Neural progenitor cell (in vitro differentiated cells): ENCODE data around the gene ENDOG. TPM values are rescaled to one million over a fixed set of nuclear protein-coding genes. Genes with fewer than 3 reads are reported as not detected.
"Not testable (repeated sequence)": the region's sequence is repeated elsewhere in the genome, so short reads cannot be mapped to it uniquely, and the experiment has no call there.

ENCODE experiments used
- DNase-seq: peaks from one replicate; pipeline ENCODE4 v3.0.0-alpha.2; 2016; ENCODE audit warnings: low spot score
- H2AFZ ChIP-seq: fragments of 200-600 bp; sonication (generic); replicated peaks from 2 replicates; pipeline ENCODE4 v1.6.1; 2016; ENCODE audit warnings: antibody characterized with exemption
- H3F3A ChIP-seq: fragments of 200-600 bp; sonication (generic); 2 replicates; pipeline ENCODE4 v1.6.1; 2016; ENCODE audit warnings: antibody characterized with exemption, low read depth
- H3K27ac ChIP-seq: fragments of 200-600 bp; sonication (generic); 2 replicates; pipeline ENCODE4 v1.5.1; 2016; ENCODE audit warnings: mild to moderate bottlenecking
- H3K27me3 ChIP-seq: fragments of 200-600 bp; sonication (generic); 2 replicates; pipeline ENCODE4 v1.6.1; 2016; ENCODE audit warnings: mild to moderate bottlenecking, moderate library complexity
- H3K36me3 ChIP-seq: fragments of 200-600 bp; sonication (generic); 2 replicates; pipeline ENCODE4 v1.5.1; 2016
- H3K4me1 ChIP-seq: fragments of 200-600 bp; sonication (generic); 2 replicates; pipeline ENCODE4 v1.6.1; 2016; ENCODE audit warnings: mixed run types
- H3K4me2 ChIP-seq: fragments of 200-600 bp; sonication (generic); 2 replicates; pipeline ENCODE4 v1.6.1; 2016
- H3K4me3 ChIP-seq: fragments of 200-600 bp; sonication (generic); 2 replicates; pipeline ENCODE4 v1.5.1; 2016
- H3K79me2 ChIP-seq: fragments of 200-600 bp; sonication (generic); 2 replicates; pipeline ENCODE4 v1.6.1; 2016; ENCODE audit warnings: low read depth
- H3K9ac ChIP-seq: fragments of 200-600 bp; sonication (generic); 2 replicates; pipeline ENCODE4 v1.6.1; 2016
- H3K9me3 ChIP-seq: fragments of 200-600 bp; sonication (generic); 2 replicates; pipeline ENCODE4 v1.5.1; 2016; ENCODE audit warnings: low read depth
- H4K20me1 ChIP-seq: fragments of 200-600 bp; sonication (generic); 2 replicates; pipeline ENCODE4 v1.6.1; 2016; ENCODE audit warnings: low read depth
- H3K27ac Mint-ChIP-seq: 3 replicates; pipeline ENCODE4 v1.8.0; 2021; ENCODE audit warnings: mixed read lengths
- H3K27me3 Mint-ChIP-seq: 2 replicates; pipeline ENCODE4 v1.8.0; 2022; ENCODE audit warnings: low read depth, mild to moderate bottlenecking, inconsistent platforms, moderate library complexity, mixed read lengths; ENCODE audit not compliant: insufficient read depth
- H3K36me3 Mint-ChIP-seq: 3 replicates; pipeline ENCODE4 v1.8.0; 2021; ENCODE audit warnings: mixed read lengths
- H3K4me1 Mint-ChIP-seq: 3 replicates; pipeline ENCODE4 v1.8.0; 2021; ENCODE audit warnings: mixed read lengths
- H3K4me3 Mint-ChIP-seq: 3 replicates; pipeline ENCODE4 v1.8.0; 2021; ENCODE audit warnings: mild to moderate bottlenecking, moderate library complexity, mixed read lengths
- H3K9me3 Mint-ChIP-seq: 3 replicates; pipeline ENCODE4 v1.8.0; 2020; ENCODE audit warnings: mixed read lengths
- CTCF ChIP-seq: fragments of 200-600 bp; sonication (generic); IDR thresholded peaks from 2 replicates; pipeline ENCODE4 v1.5.1; 2017; ENCODE audit warnings: antibody characterized with exemption, mild to moderate bottlenecking
- EZH2 ChIP-seq: fragments of 200-600 bp; sonication (generic); IDR thresholded peaks from 2 replicates; pipeline ENCODE4 v1.6.1; 2017; ENCODE audit warnings: antibody characterized with exemption, mild to moderate bottlenecking, moderate library complexity
- EZH2phosphoT487 ChIP-seq: fragments of 200-600 bp; sonication (generic); IDR thresholded peaks from 2 replicates; pipeline ENCODE4 v1.6.1; 2017; ENCODE audit warnings: antibody characterized with exemption
- total RNA-seq: library from RNA; depleted of rRNA; stranded (reverse); fragments of >200 nt; gene quantifications from 2 replicates; pipeline ENCODE4 v1.2.3, GENCODE V29; 2015; ENCODE audit warnings: low replicate concordance

The ENDOG gene
- total RNA-seq, 1 donor from 2014 or later = 3.2 TPM

DNA sequence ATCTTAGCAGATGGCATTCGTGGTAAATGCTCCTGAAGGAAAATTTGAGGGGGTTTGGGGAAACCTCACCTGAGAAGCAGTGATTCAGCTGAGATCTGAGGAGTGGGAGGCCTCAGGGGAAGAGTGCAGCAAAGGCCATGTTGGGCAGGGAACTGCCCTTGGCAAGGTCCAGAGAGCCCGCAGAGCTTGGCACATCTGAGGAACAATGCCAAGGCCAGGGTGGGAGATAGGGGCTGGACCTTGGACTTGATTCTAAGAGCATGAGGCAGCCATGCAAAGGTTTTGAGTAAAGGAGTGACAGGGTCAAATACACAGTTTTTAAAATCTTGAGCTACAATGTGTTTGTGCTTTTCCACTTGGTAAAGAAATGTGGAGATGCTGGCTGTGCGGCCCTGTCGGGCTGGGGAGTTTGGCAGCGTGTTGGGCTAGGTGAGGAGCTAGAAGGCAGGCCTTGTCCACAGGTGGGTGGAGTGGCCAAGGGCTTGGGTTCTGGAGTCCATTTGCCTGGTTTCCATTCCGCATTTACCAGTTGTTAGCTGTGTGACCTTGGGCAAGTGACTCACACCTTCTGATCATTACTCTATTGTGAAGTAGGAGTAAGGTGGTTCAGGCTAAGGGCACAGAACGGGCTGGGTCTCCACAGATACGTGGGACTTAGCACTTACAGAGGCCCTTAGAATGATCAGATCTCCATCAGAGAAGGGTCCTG is 25.2 kb upstream of the ENDOG start:
- H3K27ac ChIP-seq = no peak overlapping the region

GRCh38 chr9:128794961-128795360 is 23.3 kb upstream of the ENDOG start:
- not testable (repeated sequence) for H3K4me3 Mint-ChIP-seq, H4K20me1 ChIP-seq, H3K4me3 ChIP-seq, H3K36me3 ChIP-seq, H3K27ac Mint-ChIP-seq, H3K9me3 Mint-ChIP-seq, H2AFZ ChIP-seq, H3K79me2 ChIP-seq, H3K4me2 ChIP-seq, H3K36me3 Mint-ChIP-seq, H3F3A ChIP-seq, H3K27ac ChIP-seq, H3K4me1 Mint-ChIP-seq, H3K4me1 ChIP-seq, H3K9ac ChIP-seq, H3K27me3 ChIP-seq, DNase-seq, H3K9me3 ChIP-seq, H3K27me3 Mint-ChIP-seq

More for the DNA sequence above, 25.2 kb upstream of the ENDOG start:
- Histone ChIP-seq H3K79me2 (peaks cover 3% of the 10 kb centered on the region), H2AFZ (no peak overlapping the region), H3K4me3 (no peak overlapping the region), H3K36me3 (no peaks in the 10 kb centered on the region), H3K4me1 (peaks cover 2% of the 10 kb centered on the region), H3K9ac (no peak overlapping the region), H3K4me2 (no peak overlapping the region), H3K9me3 (no peaks in the 10 kb centered on the region), H4K20me1 (no peaks in the 10 kb centered on the region), H3K27me3 (no peaks in the 10 kb centered on the region), H3F3A (peaks cover under 1% of the 10 kb centered on the region)
- peaks cover 6% of the 10 kb centered on the region for H3K4me1 Mint-ChIP-seq
- peaks cover 6% of the 10 kb centered on the region for H3K36me3 Mint-ChIP-seq
- no peaks in the 10 kb centered on the region for H3K9me3 Mint-ChIP-seq
- no peak overlapping the region for H3K27ac Mint-ChIP-seq
- H3K4me3 Mint-ChIP-seq = no peak overlapping the region
- peaks cover 2% of the 10 kb centered on the region for H3K27me3 Mint-ChIP-seq
- no peak for DNase-seq
- no peak for TF ChIP-seq EZH2
- no peak for TF ChIP-seq CTCF
- TF ChIP-seq EZH2phosphoT487 = no peak

- Histone ChIP-seq H3K27me3 (no peaks in the 10 kb centered on the region), H3K36me3 (no peaks in the 10 kb centered on the region), H3K4me1 (no peaks in the 10 kb centered on the region), H3K4me3 (no peak overlapping the region), H3K27ac (no peak overlapping the region), H3K9me3 (no peaks in the 10 kb centered on the region), H3K4me2 (no peak overlapping the region), H3K79me2 (no peaks in the 10 kb centered on the region), H3F3A (no peaks in the 10 kb centered on the region), H2AFZ (no peak overlapping the region), H3K9ac (no peak overlapping the region), H4K20me1 (no peaks in the 10 kb centered on the region)
- no peak overlapping the region for H3K4me3 Mint-ChIP-seq
- H3K36me3 Mint-ChIP-seq = peaks cover 22% of the 10 kb centered on the region
- H3K4me1 Mint-ChIP-seq = no peaks in the 10 kb centered on the region
- no peaks in the 10 kb centered on the region for H3K9me3 Mint-ChIP-seq
- H3K27me3 Mint-ChIP-seq = peaks cover 2% of the 10 kb centered on the region
- TF ChIP-seq CTCF = no peak
- no peak for DNase-seq
- no peak overlapping the region for H3K27ac Mint-ChIP-seq
These were observed 19.4 kb upstream of the ENDOG start for GRCh38 chr9:128798896-128799295.

DNA sequence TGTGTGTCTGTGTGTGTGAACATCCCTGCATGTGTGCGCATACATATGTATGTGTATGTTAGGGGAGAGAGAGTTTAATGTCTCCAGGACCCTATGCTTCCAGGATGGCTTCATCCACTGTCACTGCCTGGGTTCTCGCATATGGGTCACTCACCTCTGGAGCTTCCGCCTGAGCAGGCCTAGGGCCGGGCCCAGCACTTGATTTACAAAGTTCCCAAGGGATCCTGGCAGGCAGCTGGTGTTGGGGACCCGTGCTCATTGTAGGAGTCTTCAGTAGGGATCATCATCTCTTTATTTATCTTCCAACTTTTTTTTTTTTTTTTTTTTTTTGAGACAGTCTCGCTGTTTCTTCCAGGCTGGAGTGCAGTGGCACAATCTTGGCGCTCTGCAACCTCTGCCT is 18.2 kb upstream of the ENDOG start:
- H3K36me3 Mint-ChIP-seq = peaks cover 21% of the 10 kb centered on the region
- no peaks in the 10 kb centered on the region for H3K9me3 ChIP-seq
- no peak overlapping the region for H3K4me2 ChIP-seq
- TF ChIP-seq CTCF (no peak), EZH2 (no peak), EZH2phosphoT487 (no peak)
- H3K4me1 Mint-ChIP-seq = no peaks in the 10 kb centered on the region
- no peak overlapping the region for H2AFZ ChIP-seq
- H3K27ac Mint-ChIP-seq = no peak overlapping the region
- H3K4me3 ChIP-seq = no peak overlapping the region
- no peak overlapping the region for H3K27ac ChIP-seq
- H3K4me3 Mint-ChIP-seq = no peak overlapping the region
- no peaks in the 10 kb centered on the region for H3K36me3 ChIP-seq
- no peaks in the 10 kb centered on the region for H3K9me3 Mint-ChIP-seq
- peaks cover 2% of the 10 kb centered on the region for H3K27me3 Mint-ChIP-seq
- H4K20me1 ChIP-seq = no peaks in the 10 kb centered on the region
- no peak overlapping the region for H3K9ac ChIP-seq
- H3K4me1 ChIP-seq = no peaks in the 10 kb centered on the region
- H3F3A ChIP-seq = no peaks in the 10 kb centered on the region
- H3K79me2 ChIP-seq = no peaks in the 10 kb centered on the region
- no peaks in the 10 kb centered on the region for H3K27me3 ChIP-seq
- DNase-seq = no peak
